Head of caudate nucleus (tissue), 42 donors: Measurements from ENCODE around the gene SLC9C1.
A peak's percentile ranks its signal among the peaks of the same experiment; 100 is the strongest.

Source experiments
- DNase-seq, 42 donors: peaks; one replicate each; pipeline versions ENCODE4 v3.0.0 to v3.0.0-alpha.2; 2020 to 2021; ENCODE audit warnings: mixed read lengths in 7 of 42
- intact Hi-C: fragments of 100-400 bp; cut with DNase I; formaldehyde crosslinking; loops from one replicate; pipeline ENCODE4 v1.15.0; 2022

Gene SLC9C1

GRCh38 chr3:112121577-112122547 is 172.2 kb downstream of the SLC9C1 start:
- intact Hi-C loops = no loop called here
- no peak for DNase-seq

- intact Hi-C loops = loop anchor here (10.0 kb wide), 1 partner anchor 405 kb away; no protein-coding TSS in a partner anchor
- no peak for DNase-seq
These were observed 173.8 kb downstream of the SLC9C1 start for GRCh38 chr3:112119962-112120836.

GRCh38 chr3:112117841-112118571 is 176.0 kb downstream of the SLC9C1 start:
- intact Hi-C loops = loop anchor here (10.0 kb wide), 1 partner anchor 407 kb away; no protein-coding TSS in a partner anchor
- DNase-seq = peak in 37 of 42 donors; percentile 6 to 61 (median 27)

- intact Hi-C loops = loop anchor here (10.0 kb wide), 1 partner anchor 407 kb away; no protein-coding TSS in a partner anchor
- no peak for DNase-seq
These were observed 176.6 kb downstream of the SLC9C1 start for GRCh38 chr3:112117415-112117814.

GRCh38 chr3:112116748-112117186 is 177.2 kb downstream of the SLC9C1 start:
- DNase-seq = peak in 7 of 42 donors; percentile 4 to 45 (median 15)
- intact Hi-C loops = loop anchor here (10.0 kb wide), 1 partner anchor 408 kb away; no protein-coding TSS in a partner anchor

- intact Hi-C loops = loop anchor here (10.0 kb wide), 1 partner anchor 409 kb away; no protein-coding TSS in a partner anchor
- no peak for DNase-seq
These were observed 178.1 kb downstream of the SLC9C1 start for GRCh38 chr3:112115806-112116383.

GRCh38 chr3:112115161-112115739 is 178.8 kb downstream of the SLC9C1 start:
- intact Hi-C loops = loop anchor here (10.0 kb wide), 1 partner anchor 410 kb away; no protein-coding TSS in a partner anchor
- no peak for DNase-seq

GRCh38 chr3:112114576-112115160 is 179.3 kb downstream of the SLC9C1 start:
- DNase-seq = no peak
- intact Hi-C loops = loop anchor here (10.0 kb wide), 1 partner anchor 410 kb away; no protein-coding TSS in a partner anchor

- intact Hi-C loops = loop anchor here (10.0 kb wide), 1 partner anchor 413 kb away; no protein-coding TSS in a partner anchor
- peak in 38 of 42 donors; percentile 11 to 76 (median 48) for DNase-seq
These were observed 182.1 kb downstream of the SLC9C1 start for GRCh38 chr3:112111785-112112402.

- intact Hi-C loops = no loop called here
- no peak for DNase-seq
These were observed 184.7 kb downstream of the SLC9C1 start for GRCh38 chr3:112109322-112109721.

GRCh38 chr3:112104774-112105173 is 189.2 kb downstream of the SLC9C1 start:
- peak in 5 of 42 donors; percentile 12 to 44 (median 31) for DNase-seq
- intact Hi-C loops = no loop called here

- intact Hi-C loops = no loop called here
- no peak for DNase-seq
These were observed 192.1 kb downstream of the SLC9C1 start for GRCh38 chr3:112101916-112102315.

- peak in 16 of 42 donors; percentile 17 to 72 (median 38) for DNase-seq
- intact Hi-C loops = no loop called here
These were observed 196.6 kb downstream of the SLC9C1 start for GRCh38 chr3:112097378-112097777.

GRCh38 chr3:112096176-112096575 is 197.8 kb downstream of the SLC9C1 start:
- intact Hi-C loops = no loop called here
- DNase-seq = no peak

- intact Hi-C loops = no loop called here
- no peak for DNase-seq
These were observed 198.3 kb downstream of the SLC9C1 start for GRCh38 chr3:112095731-112096130.

GRCh38 chr3:112093180-112093522 is 200.9 kb downstream of the SLC9C1 start:
- no peak for DNase-seq
- intact Hi-C loops = no loop called here
